Endothelial cell of umbilical vein (primary cell): Measurements from ENCODE around the gene CUX1. TPM values are rescaled to one million over a fixed set of nuclear protein-coding genes. Genes with fewer than 3 reads are reported as not detected.

ENCODE experiments used
- BruUV-seq: library from RNA; stranded (reverse); fragments of 400-500 nt; replicated peaks from 2 replicates; lab custom pipeline; 2021; lab: Mats Ljungman, UMichigan
- CTCF ChIA-PET: fragments of 300-600, 350-600 bp; sonication (Branson Sonifier 250); formaldehyde crosslinking; loops from one replicate; lab custom pipeline; 2021; ENCODE audit warnings: antibody characterized with exemption, inconsistent platforms; lab: Charles Lee
- POLR2A ChIA-PET: fragments of 300-600, 350-600 bp; sonication (Branson Sonifier 250); formaldehyde crosslinking; loops from one replicate; lab custom pipeline; 2021; ENCODE audit warnings: antibody characterized with exemption, inconsistent platforms; lab: Charles Lee
- DNase-seq: peaks from one replicate; pipeline ENCODE4 v3.0.0-alpha.2; 2011; ENCODE audit warnings: low read depth, low spot score
- FAIRE-seq: peaks from 2 replicates; lab custom pipeline; 2011; peaks lifted over from hg19 to GRCh38; lab: Jason Lieb, UNC
- H2AFZ ChIP-seq: 2 replicates; pipeline ENCODE4 v1.6.0; 2012; ENCODE audit warnings: low read depth, low read length, control low read depth, inconsistent platforms
- H3K27ac ChIP-seq: 2 replicates; pipeline ENCODE4 v1.5.1; 2011; ENCODE audit warnings: low read depth, mild to moderate bottlenecking, control low read depth, low read length, moderate library complexity; ENCODE audit not compliant: insufficient read depth
- H3K27me3 ChIP-seq, 2 experiments: 2 replicates each; pipeline versions ENCODE4 v1.6.0 to v1.6.1; 2011; ENCODE audit warnings: low read length in 2 of 2, mixed read lengths in 1 of 2; ENCODE audit not compliant: control insufficient read depth in 2 of 2, insufficient read depth in 2 of 2
- H3K36me3 ChIP-seq, 2 experiments: 2 replicates in 1 of 2; 3 replicates in 1 of 2; pipeline ENCODE4 v1.5.1; 2011; ENCODE audit warnings: low read length in 2 of 2, mild to moderate bottlenecking in 1 of 2, moderate library complexity in 1 of 2; ENCODE audit not compliant: control insufficient read depth in 2 of 2, insufficient read depth in 2 of 2; ENCODE audit errors: extremely low read depth in 1 of 2
- H3K4me1 ChIP-seq: 3 replicates; pipeline ENCODE4 v1.5.1; 2011; ENCODE audit warnings: mild to moderate bottlenecking, low read length; ENCODE audit not compliant: control insufficient read depth, insufficient read depth; ENCODE audit errors: extremely low read depth
- H3K4me2 ChIP-seq: 2 replicates; pipeline ENCODE4 v1.6.1; 2011; ENCODE audit warnings: low read length, control low read depth, mixed read lengths; ENCODE audit not compliant: insufficient read depth
- H3K4me3 ChIP-seq, 3 experiments: fragments of 200-600 bp in 1 of 3; sonication (generic), shearing (Covaris generic) in 1 of 3; replicated peaks in 1 of 3; 2 replicates each; pipeline ENCODE4 v1.5.1; 2011 to 2016; ENCODE audit warnings: control low read depth in 3 of 3, low read length in 3 of 3, mild to moderate bottlenecking in 2 of 3, inconsistent platforms in 1 of 3, low read depth in 1 of 3, moderate library complexity in 1 of 3; ENCODE audit not compliant: insufficient read depth in 1 of 3
- H3K79me2 ChIP-seq: 2 replicates; pipeline ENCODE4 v1.6.0; 2012; ENCODE audit warnings: low read length, inconsistent platforms; ENCODE audit not compliant: control insufficient read depth, insufficient read depth
- H3K9ac ChIP-seq: replicated peaks from 2 replicates; pipeline ENCODE3; 2011; ENCODE audit warnings: low read length, control low read depth; ENCODE audit not compliant: insufficient read depth; ENCODE audit errors: extremely low read depth
- H3K9me1 ChIP-seq: replicated peaks from 3 replicates; pipeline ENCODE4 v1.6.0; 2011; ENCODE audit warnings: mild to moderate bottlenecking, low read length; ENCODE audit not compliant: control insufficient read depth, insufficient read depth; ENCODE audit errors: extremely low read depth
- H3K9me3 ChIP-seq: replicated peaks from 2 replicates; pipeline ENCODE4 v1.5.1; 2012; ENCODE audit warnings: low read length, inconsistent platforms; ENCODE audit not compliant: control insufficient read depth, insufficient read depth
- H4K20me1 ChIP-seq: replicated peaks from 2 replicates; pipeline ENCODE3; 2011; ENCODE audit warnings: mild to moderate bottlenecking, low read length; ENCODE audit not compliant: control insufficient read depth, insufficient read depth; ENCODE audit errors: extremely low read depth
- EZH2 ChIP-seq: IDR thresholded peaks from 2 replicates; pipeline ENCODE4 v1.6.1; 2012; ENCODE audit warnings: borderline replicate concordance, low read depth, mild to moderate bottlenecking, moderate library complexity, low read length, inconsistent platforms; ENCODE audit not compliant: severe bottlenecking
- FOS ChIP-seq: IDR thresholded peaks from 2 replicates; pipeline ENCODE4 v1.6.1; 2011; ENCODE audit warnings: mild to moderate bottlenecking, low read length, moderate library complexity, borderline replicate concordance; ENCODE audit not compliant: insufficient read depth
- GATA2 ChIP-seq: IDR thresholded peaks from 2 replicates; pipeline ENCODE4 v1.7.0; 2011; ENCODE audit warnings: low read depth, mild to moderate bottlenecking, moderate library complexity, mixed read lengths, low read length; ENCODE audit not compliant: insufficient read length, insufficient read depth
- JUN ChIP-seq: IDR thresholded peaks from 2 replicates; pipeline ENCODE4 v1.6.1; 2011; ENCODE audit warnings: borderline replicate concordance, low read depth; ENCODE audit not compliant: insufficient read length, insufficient read depth
- MAX ChIP-seq: IDR thresholded peaks from 2 replicates; pipeline ENCODE4 v1.6.1; 2011; ENCODE audit not compliant: insufficient read depth, insufficient read length
- MYC ChIP-seq: IDR thresholded peaks from one replicate; pipeline ENCODE4 v1.6.1; 2011; ENCODE audit warnings: mild to moderate bottlenecking, low read depth, low read length
- POLR2A ChIP-seq: IDR thresholded peaks from 2 replicates; pipeline ENCODE4 v1.6.1; 2012; ENCODE audit warnings: low read depth, mild to moderate bottlenecking, control low read depth, low read length
- POLR2AphosphoS5 ChIP-seq: IDR thresholded peaks from 2 replicates; pipeline ENCODE4 v1.6.1; 2012; ENCODE audit warnings: low read depth, mild to moderate bottlenecking, control low read depth, low read length, moderate library complexity; ENCODE audit not compliant: insufficient read depth
- dilution Hi-C: fragments of 300-500 bp; cut with MboI; formaldehyde crosslinking; loops from one replicate; pipeline ENCODE4 v1.15.0; 2019; ENCODE audit warnings: low sequenced_read_pairs; ENCODE audit not compliant: extremely low pct_ligation_motif_present
- intact Hi-C: fragments of 100-400 bp; cut with micrococcal nuclease; formaldehyde crosslinking; loops from one replicate; pipeline ENCODE4 v1.10.0; 2022
- polyA plus RNA-seq, 4 experiments: library from polyadenylated mRNA; depleted of rRNA in 3 of 4; stranded (reverse) in 3 of 4; unstranded in 1 of 4; fragments of >200 nt; gene quantifications; 2 replicates each; pipeline versions ENCODE4 v1.2.1 to v1.2.3, GENCODE V29; 2011 to 2012; ENCODE audit warnings: missing spikeins in 1 of 4
- total RNA-seq: library from RNA; stranded (reverse); gene quantifications from 2 replicates; pipeline ENCODE4 v1.2.3, GENCODE V29; 2021
- TF ChIP-seq, protein P1 (sequence below), 2 donors: IDR thresholded peaks; 1 replicate in 1 of 2; 2 replicates in 1 of 2; pipeline ENCODE4 v1.5.1; 2011; ENCODE audit warnings: low read length in 2 of 2, mild to moderate bottlenecking in 2 of 2, moderate library complexity in 2 of 2, control low read depth in 1 of 2, inconsistent platforms in 1 of 2, low read depth in 1 of 2; ENCODE audit not compliant: insufficient read depth in 1 of 2; ENCODE audit errors: extremely low read depth in 1 of 2

Gene CUX1
- total and polyA plus RNA-seq, 2 donors (not counting 3 experiments of a cell fraction or from before 2014, with no cell fraction given): 13.8 to 49.8 TPM

GRCh38 chr7:102223184-102223583 lies 405.8 kb downstream of the CUX1 start:
- no peak overlapping the region for H3K4me2 ChIP-seq
- FAIRE-seq (no peak), DNase-seq (no peak)
- H3K9me1 ChIP-seq: no peaks in the 10 kb centered on the region
- no peak overlapping the region for H3K27ac ChIP-seq
- POLR2A ChIA-PET: no interaction called here
- no peaks in the 10 kb centered on the region for H4K20me1 ChIP-seq
- intact Hi-C loops (loop anchor here (5.0 kb wide), 1 partner anchor 406 kb away; the partner anchor contains the start of gene CUX1), dilution Hi-C loops (no loop called here)
- no peak overlapping the region for H3K4me3 ChIP-seq
- H3K4me1 ChIP-seq: peaks cover 9% of the 10 kb centered on the region
- H2AFZ ChIP-seq: no peak overlapping the region
- H3K36me3 ChIP-seq: no peaks in the 10 kb centered on the region
- BruUV-seq: no TSS peak
- H3K79me2 ChIP-seq: no peaks in the 10 kb centered on the region
- H3K9me3 ChIP-seq: no peaks in the 10 kb centered on the region
- no peaks in the 10 kb centered on the region for H3K27me3 ChIP-seq
- H3K9ac ChIP-seq: no peak overlapping the region
- CTCF ChIA-PET: no interaction called here
- TF ChIP-seq POLR2A: no peak
- no peak for TF ChIP-seq GATA2
- no peak for TF ChIP-seq MAX
- no peak for TF ChIP-seq EZH2
- no peak for TF ChIP-seq POLR2AphosphoS5
- TF ChIP-seq, protein P1, sequence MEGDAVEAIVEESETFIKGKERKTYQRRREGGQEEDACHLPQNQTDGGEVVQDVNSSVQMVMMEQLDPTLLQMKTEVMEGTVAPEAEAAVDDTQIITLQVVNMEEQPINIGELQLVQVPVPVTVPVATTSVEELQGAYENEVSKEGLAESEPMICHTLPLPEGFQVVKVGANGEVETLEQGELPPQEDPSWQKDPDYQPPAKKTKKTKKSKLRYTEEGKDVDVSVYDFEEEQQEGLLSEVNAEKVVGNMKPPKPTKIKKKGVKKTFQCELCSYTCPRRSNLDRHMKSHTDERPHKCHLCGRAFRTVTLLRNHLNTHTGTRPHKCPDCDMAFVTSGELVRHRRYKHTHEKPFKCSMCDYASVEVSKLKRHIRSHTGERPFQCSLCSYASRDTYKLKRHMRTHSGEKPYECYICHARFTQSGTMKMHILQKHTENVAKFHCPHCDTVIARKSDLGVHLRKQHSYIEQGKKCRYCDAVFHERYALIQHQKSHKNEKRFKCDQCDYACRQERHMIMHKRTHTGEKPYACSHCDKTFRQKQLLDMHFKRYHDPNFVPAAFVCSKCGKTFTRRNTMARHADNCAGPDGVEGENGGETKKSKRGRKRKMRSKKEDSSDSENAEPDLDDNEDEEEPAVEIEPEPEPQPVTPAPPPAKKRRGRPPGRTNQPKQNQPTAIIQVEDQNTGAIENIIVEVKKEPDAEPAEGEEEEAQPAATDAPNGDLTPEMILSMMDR (IDR thresholded peaks at IDR 0.05; ENCODE audit: extremely low read depth in 1 of 2, insufficient read depth in 1 of 2, low read depth in 1 of 2, low read length in 2 of 2): no peak
- no peak for TF ChIP-seq FOS
- no peak for TF ChIP-seq JUN
- no peak for TF ChIP-seq MYC
